HL-60 (cell line): ENCODE data around the gene PIK3IP1.

Source experiments
- DNase-seq, 2 experiments: peaks; one replicate each; pipeline ENCODE4 v3.0.0-alpha.2; 2010 to 2020; ENCODE audit warnings: low read depth in 1 of 2, low spot score in 1 of 2
- H3K27ac ChIP-seq: fragments of 250-450 bp; sonication (Bioruptor Pico); replicated peaks from 2 replicates; pipeline ENCODE4 v1.5.1; 2020; ENCODE audit warnings: mild to moderate bottlenecking, moderate library complexity
- H3K27me3 ChIP-seq: fragments of 250-450 bp; sonication (Bioruptor Pico); 2 replicates; pipeline ENCODE4 v1.5.1; 2021; ENCODE audit warnings: mild to moderate bottlenecking, moderate library complexity; ENCODE audit not compliant: insufficient read depth, poor library complexity, severe bottlenecking
- H3K4me3 ChIP-seq: replicated peaks from 2 replicates; pipeline ENCODE4 v1.5.1; 2011; ENCODE audit warnings: mild to moderate bottlenecking, control low read depth, low read length; ENCODE audit not compliant: insufficient read depth
- GABPA ChIP-seq: IDR thresholded peaks from 2 replicates; pipeline ENCODE4 v1.6.1; 2012; ENCODE audit warnings: low read depth
- POLR2AphosphoS5 ChIP-seq: IDR thresholded peaks from 2 replicates; pipeline ENCODE4 v1.6.1; 2012; ENCODE audit warnings: low read depth
- SPI1 ChIP-seq: IDR thresholded peaks from 2 replicates; pipeline ENCODE4 v1.6.1; 2012; ENCODE audit warnings: low read depth, mild to moderate bottlenecking, borderline replicate concordance
- TF ChIP-seq, protein P1 (sequence below): IDR thresholded peaks from 2 replicates; pipeline ENCODE4 v1.6.1; 2012; ENCODE audit warnings: low read depth; ENCODE audit not compliant: insufficient replicate concordance
- TF ChIP-seq, protein P2 (sequence below): IDR thresholded peaks from one replicate; pipeline ENCODE4 v1.5.1; 2011; ENCODE audit warnings: low read length, control low read depth, inconsistent platforms; ENCODE audit not compliant: insufficient read depth

Gene PIK3IP1

DNA sequence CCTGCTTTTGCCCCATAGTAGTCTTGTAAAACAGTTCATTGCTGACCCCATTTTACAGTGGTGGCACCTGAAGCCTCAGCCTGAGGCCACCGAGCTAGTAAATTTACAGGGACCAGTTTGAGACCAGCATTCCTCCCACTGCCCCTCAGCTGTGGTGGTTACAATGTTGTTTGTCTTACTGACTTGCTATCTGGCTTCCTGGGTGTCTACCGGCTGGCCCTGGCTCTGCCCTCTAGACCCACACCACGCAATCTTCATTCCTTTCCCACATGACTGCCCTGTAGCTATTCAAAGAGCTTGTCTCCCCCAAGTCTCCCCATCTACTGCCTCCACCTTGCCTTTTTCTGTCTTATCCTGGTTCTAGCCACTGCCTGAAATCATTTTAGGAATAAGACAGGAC is 20.8 kb downstream of the PIK3IP1 start:
- H3K27ac ChIP-seq = no peak overlapping the region
- no peak for TF ChIP-seq POLR2AphosphoS5
- TF ChIP-seq, protein P1, sequence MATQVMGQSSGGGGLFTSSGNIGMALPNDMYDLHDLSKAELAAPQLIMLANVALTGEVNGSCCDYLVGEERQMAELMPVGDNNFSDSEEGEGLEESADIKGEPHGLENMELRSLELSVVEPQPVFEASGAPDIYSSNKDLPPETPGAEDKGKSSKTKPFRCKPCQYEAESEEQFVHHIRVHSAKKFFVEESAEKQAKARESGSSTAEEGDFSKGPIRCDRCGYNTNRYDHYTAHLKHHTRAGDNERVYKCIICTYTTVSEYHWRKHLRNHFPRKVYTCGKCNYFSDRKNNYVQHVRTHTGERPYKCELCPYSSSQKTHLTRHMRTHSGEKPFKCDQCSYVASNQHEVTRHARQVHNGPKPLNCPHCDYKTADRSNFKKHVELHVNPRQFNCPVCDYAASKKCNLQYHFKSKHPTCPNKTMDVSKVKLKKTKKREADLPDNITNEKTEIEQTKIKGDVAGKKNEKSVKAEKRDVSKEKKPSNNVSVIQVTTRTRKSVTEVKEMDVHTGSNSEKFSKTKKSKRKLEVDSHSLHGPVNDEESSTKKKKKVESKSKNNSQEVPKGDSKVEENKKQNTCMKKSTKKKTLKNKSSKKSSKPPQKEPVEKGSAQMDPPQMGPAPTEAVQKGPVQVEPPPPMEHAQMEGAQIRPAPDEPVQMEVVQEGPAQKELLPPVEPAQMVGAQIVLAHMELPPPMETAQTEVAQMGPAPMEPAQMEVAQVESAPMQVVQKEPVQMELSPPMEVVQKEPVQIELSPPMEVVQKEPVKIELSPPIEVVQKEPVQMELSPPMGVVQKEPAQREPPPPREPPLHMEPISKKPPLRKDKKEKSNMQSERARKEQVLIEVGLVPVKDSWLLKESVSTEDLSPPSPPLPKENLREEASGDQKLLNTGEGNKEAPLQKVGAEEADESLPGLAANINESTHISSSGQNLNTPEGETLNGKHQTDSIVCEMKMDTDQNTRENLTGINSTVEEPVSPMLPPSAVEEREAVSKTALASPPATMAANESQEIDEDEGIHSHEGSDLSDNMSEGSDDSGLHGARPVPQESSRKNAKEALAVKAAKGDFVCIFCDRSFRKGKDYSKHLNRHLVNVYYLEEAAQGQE = no peak
- TF ChIP-seq, protein P2, sequence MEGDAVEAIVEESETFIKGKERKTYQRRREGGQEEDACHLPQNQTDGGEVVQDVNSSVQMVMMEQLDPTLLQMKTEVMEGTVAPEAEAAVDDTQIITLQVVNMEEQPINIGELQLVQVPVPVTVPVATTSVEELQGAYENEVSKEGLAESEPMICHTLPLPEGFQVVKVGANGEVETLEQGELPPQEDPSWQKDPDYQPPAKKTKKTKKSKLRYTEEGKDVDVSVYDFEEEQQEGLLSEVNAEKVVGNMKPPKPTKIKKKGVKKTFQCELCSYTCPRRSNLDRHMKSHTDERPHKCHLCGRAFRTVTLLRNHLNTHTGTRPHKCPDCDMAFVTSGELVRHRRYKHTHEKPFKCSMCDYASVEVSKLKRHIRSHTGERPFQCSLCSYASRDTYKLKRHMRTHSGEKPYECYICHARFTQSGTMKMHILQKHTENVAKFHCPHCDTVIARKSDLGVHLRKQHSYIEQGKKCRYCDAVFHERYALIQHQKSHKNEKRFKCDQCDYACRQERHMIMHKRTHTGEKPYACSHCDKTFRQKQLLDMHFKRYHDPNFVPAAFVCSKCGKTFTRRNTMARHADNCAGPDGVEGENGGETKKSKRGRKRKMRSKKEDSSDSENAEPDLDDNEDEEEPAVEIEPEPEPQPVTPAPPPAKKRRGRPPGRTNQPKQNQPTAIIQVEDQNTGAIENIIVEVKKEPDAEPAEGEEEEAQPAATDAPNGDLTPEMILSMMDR = no peak
- no peak overlapping the region for H3K4me3 ChIP-seq
- H3K27me3 ChIP-seq = no peaks in the 10 kb centered on the region
- DNase-seq = no peak

DNA sequence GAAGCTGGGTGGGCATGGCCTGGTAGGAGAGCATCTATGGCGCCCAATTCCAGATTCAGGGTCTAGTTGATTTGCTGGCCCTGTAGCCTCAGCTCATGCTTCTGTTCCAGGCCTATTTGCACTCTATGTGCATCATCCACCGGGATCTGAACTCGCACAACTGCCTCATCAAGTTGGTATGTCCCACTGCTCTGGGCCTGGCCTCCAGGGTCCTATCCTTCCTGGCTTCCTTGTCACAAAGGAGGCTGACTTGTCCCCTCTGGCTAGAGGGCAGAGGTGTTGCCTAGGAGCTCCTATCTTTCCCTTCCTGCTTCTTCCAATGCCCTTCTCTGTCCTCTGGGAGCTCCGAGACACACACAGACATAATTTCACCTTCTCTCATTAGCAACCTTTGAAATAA is 21.3 kb downstream of the PIK3IP1 start:
- H3K4me3 ChIP-seq = no peak overlapping the region
- no peak overlapping the region for H3K27ac ChIP-seq
- H3K27me3 ChIP-seq = no peaks in the 10 kb centered on the region
- no peak for DNase-seq
- TF ChIP-seq GABPA (no peak), SPI1 (no peak), POLR2AphosphoS5 (no peak)
- TF ChIP-seq, protein P1 = no peak
- TF ChIP-seq, protein P2 = no peak

DNA sequence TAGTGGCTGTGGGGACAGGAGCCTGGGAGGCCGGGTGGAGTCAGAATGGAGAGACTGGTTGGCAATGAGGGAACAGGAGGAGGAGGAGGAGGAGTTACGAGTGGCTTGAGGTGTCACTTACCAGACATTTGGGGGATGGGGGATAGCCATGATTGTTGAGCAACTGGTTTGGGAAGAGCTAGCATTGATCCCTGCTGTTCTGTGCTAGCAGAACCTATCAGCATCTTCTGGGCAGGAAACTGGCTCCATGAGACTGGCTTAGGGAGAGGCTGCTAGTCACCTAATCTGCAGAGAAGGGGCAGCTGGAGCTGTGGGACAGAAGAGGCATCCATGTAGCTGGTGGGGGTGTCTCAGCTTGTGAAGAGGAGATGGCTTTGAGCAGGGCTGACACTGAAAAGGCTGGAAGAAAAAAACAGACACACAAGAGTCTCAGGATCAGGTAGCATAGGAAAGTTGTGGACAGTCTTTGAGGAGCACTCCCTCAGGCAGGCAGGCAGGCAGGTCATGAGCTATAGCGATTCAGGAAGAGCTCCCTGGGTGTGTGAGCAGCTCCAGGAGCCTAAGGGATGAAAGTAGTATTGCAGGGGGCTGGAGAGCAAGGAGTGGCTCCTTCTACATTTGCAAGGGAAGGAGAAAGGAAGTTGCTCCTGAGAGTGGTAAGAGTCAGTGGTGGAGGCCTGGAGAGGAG is 22.3 kb downstream of the PIK3IP1 start:
- TF ChIP-seq, protein P1 = no peak
- TF ChIP-seq GABPA (no peak), POLR2AphosphoS5 (no peak), SPI1 (no peak)
- TF ChIP-seq, protein P2 = no peak
- no peak overlapping the region for H3K27ac ChIP-seq

More for the DNA sequence above, 22.3 kb downstream of the PIK3IP1 start:
- Histone ChIP-seq H3K27me3 (no peaks in the 10 kb centered on the region), H3K4me3 (no peak overlapping the region)
- no peak for DNase-seq
